Right lobe of liver (tissue), 6 donors: ENCODE measurements around the gene GJB5. TPM values are rescaled to one million over a fixed set of nuclear protein-coding genes. Genes with fewer than 3 reads are reported as not detected.

Source experiments
- ATAC-seq, 4 donors: fragments of 200-7000 bp; cut with Tn5 transposase; one replicate each; pipeline ENCODE4 v1.9.1; 2020; ENCODE audit warnings: mild to moderate bottlenecking in 4 of 4, moderate library complexity in 4 of 4
- DNase-seq, 3 donors: peaks; one replicate each; pipeline ENCODE4 v3.0.0-alpha.2; 2020
- H3K27ac ChIP-seq, 3 donors: fragments of 200-600 bp; one replicate each; pipeline ENCODE4 v1.8.0; 2022
- H3K27me3 ChIP-seq, 2 donors: fragments of 200-600 bp; one replicate each; pipeline ENCODE4 v1.8.0; 2022
- H3K36me3 ChIP-seq, 4 donors: fragments of 200-600 bp; sonication (generic) in 1 of 4; one replicate each; pipeline versions ENCODE4 v1.5.1 to v1.8.0; 2017 to 2022; ENCODE audit warnings: control low read depth in 1 of 4
- H3K4me1 ChIP-seq, 4 donors: fragments of 200-600 bp; sonication (generic) in 1 of 4; one replicate each; pipeline versions ENCODE4 v1.5.1 to v1.8.0; 2017 to 2022; ENCODE audit warnings: control low read depth in 1 of 4
- H3K4me3 ChIP-seq, 3 donors: fragments of 200-600 bp; one replicate each; pipeline ENCODE4 v1.8.0; 2022
- H3K9me3 ChIP-seq, 4 donors: fragments of 200-600 bp; sonication (generic) in 1 of 4; one replicate each; pipeline versions ENCODE4 v1.5.1 to v1.8.0; 2017 to 2022; ENCODE audit warnings: control low read depth in 1 of 4
- CTCF ChIP-seq, 4 donors: fragments of 200-600 bp in 3 of 4; fragments of 450-650 bp in 1 of 4; IDR thresholded peaks; one replicate each; pipeline versions ENCODE4 v1.5.1 to v1.8.0; 2016 to 2022; ENCODE audit warnings: antibody characterized with exemption in 4 of 4, mild to moderate bottlenecking in 2 of 4
- POLR2A ChIP-seq: fragments of 450-650 bp; IDR thresholded peaks from one replicate; pipeline ENCODE4 v1.6.1; 2017; ENCODE audit warnings: antibody characterized with exemption, mild to moderate bottlenecking
- WGBS: methylation state at CpG from one replicate; pipeline ENCODE4 v1.1.6; 2018; ENCODE audit warnings: low coverage, low lambda C conversion rate; ENCODE audit not compliant: insufficient coverage; ENCODE audit errors: missing lambda C conversion rate; 5-methylcytosine and 5-hydroxymethylcytosine counted together
- intact Hi-C, 2 donors: fragments of 100-400 bp; cut with DNase I; formaldehyde crosslinking; loops; one replicate each; pipeline versions ENCODE4 v1.11.2 to v1.14.1; 2022
- total RNA-seq, 6 experiments: library from RNA; depleted of rRNA in 2 of 6; stranded (reverse); fragments of >200 nt in 2 of 6; fragmentation: NEBNext Ultra II Directional in 3 of 6; extraction: Animal tissue kit (Norgen Biotek cat#: 25700) in 3 of 6; gene quantifications; one replicate each; pipeline versions ENCODE4 v1.1.0 to v1.2.4, GENCODE V29; 2016 to 2023
- donor health status: DM: no; HTN: yes; CAD: no.
- donor health status: DM: no; HTN: no; CAD: no.
- donor health status: DM: no; HTN: no; CAD: no.
- donor health status: DM: no; HTN: yes; CAD: no.
- donor health status: DM: no; HTN: yes; CAD: no.

GJB5 gene
- total RNA-seq, 6 experiments from 2014 or later = not detected

DNA sequence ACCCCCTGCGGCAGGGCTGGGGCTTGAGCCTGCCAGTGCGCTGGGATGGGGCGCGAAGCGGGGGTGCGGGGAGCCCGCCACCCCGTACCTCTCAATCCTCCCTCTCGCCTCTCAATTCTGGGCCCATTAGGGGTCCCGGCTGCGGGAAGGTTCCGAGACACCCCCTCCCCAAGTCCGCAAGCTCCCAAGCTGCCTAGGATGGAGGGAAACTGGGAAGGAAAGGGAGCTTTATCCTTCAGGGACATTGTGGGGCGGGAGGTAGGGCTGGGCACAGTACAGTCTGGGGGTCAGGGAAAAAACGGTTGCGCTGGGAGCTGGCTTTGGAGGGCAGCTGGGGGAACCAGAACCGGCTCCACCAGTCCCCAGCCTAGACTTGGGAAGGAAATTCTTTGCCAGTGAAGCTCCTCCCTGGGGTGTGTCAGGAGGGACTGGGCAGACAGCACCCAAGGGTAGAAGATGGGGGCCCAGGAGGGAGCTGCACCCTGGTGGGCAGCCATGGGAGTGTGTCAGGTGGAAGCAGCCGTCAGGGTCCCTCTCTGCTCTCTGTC, 27.1 kb downstream of the GJB5 start:
- Histone ChIP-seq H3K4me3 (peak overlapping the region; percentile 40 to 62 (median 40)), H3K4me1 (peaks cover 0 to 31% (median 10%) of the 10 kb centered on the region in 4 donors), H3K36me3 (no peaks in the 10 kb centered on the region), H3K9me3 (no peaks in the 10 kb centered on the region), H3K27me3 (no peaks in the 10 kb centered on the region), H3K27ac (no peak overlapping the region)
- intact Hi-C loops = no loop called here
- no peak for DNase-seq
- ATAC-seq = no peak
- no peak for TF ChIP-seq POLR2A
- no peak for TF ChIP-seq CTCF (IDR thresholded peaks at IDR 0.05)
- 8% methylated on average over 13 of the region's 18 CpGs for WGBS

DNA sequence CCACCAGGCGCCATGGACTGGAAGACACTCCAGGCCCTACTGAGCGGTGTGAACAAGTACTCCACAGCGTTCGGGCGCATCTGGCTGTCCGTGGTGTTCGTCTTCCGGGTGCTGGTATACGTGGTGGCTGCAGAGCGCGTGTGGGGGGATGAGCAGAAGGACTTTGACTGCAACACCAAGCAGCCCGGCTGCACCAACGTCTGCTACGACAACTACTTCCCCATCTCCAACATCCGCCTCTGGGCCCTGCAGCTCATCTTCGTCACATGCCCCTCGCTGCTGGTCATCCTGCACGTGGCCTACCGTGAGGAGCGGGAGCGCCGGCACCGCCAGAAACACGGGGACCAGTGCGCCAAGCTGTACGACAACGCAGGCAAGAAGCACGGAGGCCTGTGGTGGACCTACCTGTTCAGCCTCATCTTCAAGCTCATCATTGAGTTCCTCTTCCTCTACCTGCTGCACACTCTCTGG, 29.9 kb downstream of the GJB5 start:
- ATAC-seq (no peak), DNase-seq (no peak)
- TF ChIP-seq CTCF (IDR thresholded peaks at IDR 0.05) (no peak), POLR2A (no peak)
- H3K27me3 ChIP-seq = no peaks in the 10 kb centered on the region
- H3K27ac ChIP-seq = peak overlapping the region in 1 of 3 donors; percentile 27
- no peaks in the 10 kb centered on the region for H3K9me3 ChIP-seq
- WGBS = 79% methylated on average over 13 of the region's 28 CpGs
- H3K4me3 ChIP-seq = peak overlapping the region in 2 of 3 donors; percentile 8 to 9
- intact Hi-C loops = loop anchor here in 1 of 2 donors (5.0 kb wide), 1 partner anchor 68 kb away; no protein-coding TSS in a partner anchor
- H3K36me3 ChIP-seq = no peaks in the 10 kb centered on the region
- peaks cover 0 to 31% (median 10%) of the 10 kb centered on the region in 4 donors for H3K4me1 ChIP-seq

- Histone ChIP-seq H3K9me3 (no peaks in the 10 kb centered on the region), H3K27ac (peak overlapping the region in 2 of 3 donors; percentile 36 to 57), H3K36me3 (no peaks in the 10 kb centered on the region), H3K4me1 (peaks cover 0 to 31% (median 10%) of the 10 kb centered on the region in 4 donors), H3K27me3 (no peaks in the 10 kb centered on the region), H3K4me3 (peak overlapping the region in 2 of 3 donors; percentile 8 to 9)
- TF ChIP-seq POLR2A (no peak), CTCF (IDR thresholded peaks at IDR 0.05) (no peak)
- 63% methylated on average over 13 of the region's 22 CpGs for WGBS
- DNase-seq (peak; percentile 59 to 90 (median 82)), ATAC-seq (peak; percentile 49 to 80 (median 73))
- intact Hi-C loops = loop anchor here in 1 of 2 donors (5.0 kb wide), 1 partner anchor 67 kb away; no protein-coding TSS in a partner anchor
These were observed 30.5 kb downstream of the GJB5 start for GRCh38 chr1:34785231-34785874.

GRCh38 chr1:34785875-34786470, 31.1 kb downstream of the GJB5 start:
- intact Hi-C loops = loop anchor here in 1 of 2 donors (5.0 kb wide), 1 partner anchor 66 kb away; no protein-coding TSS in a partner anchor
- ATAC-seq = no peak
- no peaks in the 10 kb centered on the region for H3K36me3 ChIP-seq
- no peak for DNase-seq
- H3K27me3 ChIP-seq = no peaks in the 10 kb centered on the region
- peaks cover 0 to 30% (median 10%) of the 10 kb centered on the region in 4 donors for H3K4me1 ChIP-seq
- no peak overlapping the region for H3K4me3 ChIP-seq
- TF ChIP-seq POLR2A = no peak
- no peak for TF ChIP-seq CTCF (IDR thresholded peaks at IDR 0.05)
- peak overlapping the region in 2 of 3 donors; percentile 36 to 57 for H3K27ac ChIP-seq
- H3K9me3 ChIP-seq = no peaks in the 10 kb centered on the region
- WGBS = 43% methylated on average over 3 of the region's 4 CpGs
